ENCODE data around the gene CHRDL2.

DNA sequence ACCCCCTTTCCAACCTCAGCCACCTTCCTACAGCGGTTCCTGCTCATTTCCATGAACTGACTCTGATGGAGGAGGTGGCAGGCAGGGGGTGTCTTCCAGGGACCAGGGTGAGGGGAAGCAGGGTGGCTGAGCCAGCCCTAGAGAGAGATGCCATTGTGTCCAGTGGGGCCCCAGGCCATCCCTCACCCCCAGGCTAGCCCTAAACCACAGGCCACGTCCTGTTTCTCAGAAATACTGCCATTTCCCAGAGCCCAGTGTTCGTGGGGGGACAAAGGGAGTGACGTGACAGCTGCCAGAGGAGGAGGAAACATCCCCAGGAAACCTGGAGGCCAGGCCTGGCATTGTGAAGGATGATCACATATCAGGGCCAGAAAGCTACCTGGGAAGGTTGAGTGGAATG is 39.5 kb downstream of the CHRDL2 start:
- TF ChIP-seq, protein P1, sequence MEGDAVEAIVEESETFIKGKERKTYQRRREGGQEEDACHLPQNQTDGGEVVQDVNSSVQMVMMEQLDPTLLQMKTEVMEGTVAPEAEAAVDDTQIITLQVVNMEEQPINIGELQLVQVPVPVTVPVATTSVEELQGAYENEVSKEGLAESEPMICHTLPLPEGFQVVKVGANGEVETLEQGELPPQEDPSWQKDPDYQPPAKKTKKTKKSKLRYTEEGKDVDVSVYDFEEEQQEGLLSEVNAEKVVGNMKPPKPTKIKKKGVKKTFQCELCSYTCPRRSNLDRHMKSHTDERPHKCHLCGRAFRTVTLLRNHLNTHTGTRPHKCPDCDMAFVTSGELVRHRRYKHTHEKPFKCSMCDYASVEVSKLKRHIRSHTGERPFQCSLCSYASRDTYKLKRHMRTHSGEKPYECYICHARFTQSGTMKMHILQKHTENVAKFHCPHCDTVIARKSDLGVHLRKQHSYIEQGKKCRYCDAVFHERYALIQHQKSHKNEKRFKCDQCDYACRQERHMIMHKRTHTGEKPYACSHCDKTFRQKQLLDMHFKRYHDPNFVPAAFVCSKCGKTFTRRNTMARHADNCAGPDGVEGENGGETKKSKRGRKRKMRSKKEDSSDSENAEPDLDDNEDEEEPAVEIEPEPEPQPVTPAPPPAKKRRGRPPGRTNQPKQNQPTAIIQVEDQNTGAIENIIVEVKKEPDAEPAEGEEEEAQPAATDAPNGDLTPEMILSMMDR (IDR thresholded peaks at IDR 0.05; ENCODE audit: insufficient read depth, low read length, poor library complexity, severe bottlenecking), result no peak
- no peak for TF ChIP-seq EZH2phosphoT487 (conservative IDR thresholded peaks at IDR 0.05; ENCODE audit: low read length)

All from SU-DHL-6 (cell line).